GM21737 (cell line): Measurements from ENCODE around the gene DUXB.

Experiments used
- ATAC-seq: cut with Tn5 transposase; IDR thresholded peaks from one replicate; pipeline ENCODE4 v1.9.1; 2021; ENCODE audit warnings: mild to moderate bottlenecking, moderate library complexity; ENCODE audit not compliant: unreplicated experiment

Gene DUXB

GRCh38 chr16:75667503-75667902 lies 33.8 kb downstream of the DUXB start:
- ATAC-seq: no peak

DNA sequence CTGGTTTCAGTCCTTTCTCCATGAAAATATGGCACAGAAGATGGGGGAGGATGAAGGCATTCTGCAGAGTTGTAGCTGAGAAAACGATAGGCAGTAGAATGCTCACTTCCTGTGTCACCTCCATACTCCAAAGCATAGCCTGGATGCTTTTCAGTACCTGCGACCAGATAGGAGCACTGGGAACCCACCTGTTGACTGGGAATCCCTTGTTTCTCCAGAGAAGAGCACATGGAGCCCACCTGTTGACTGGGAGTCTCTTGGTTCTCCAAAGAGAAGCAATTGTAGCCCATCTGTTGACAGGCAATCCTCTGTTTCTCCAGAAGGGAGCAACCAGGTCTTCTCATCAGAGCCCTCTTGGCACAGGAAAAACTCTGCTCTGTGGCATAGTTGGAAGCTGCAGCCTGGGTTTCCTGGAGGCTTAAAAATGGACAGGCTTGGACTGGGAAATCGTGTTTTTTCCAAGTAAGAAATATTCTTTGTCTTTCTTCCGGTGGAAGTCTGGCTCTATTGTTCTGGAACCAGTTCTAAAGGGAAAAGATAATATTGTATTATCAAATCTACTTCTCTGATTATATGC lies 40.4 kb downstream of the DUXB start:
- ATAC-seq: no peak

DNA sequence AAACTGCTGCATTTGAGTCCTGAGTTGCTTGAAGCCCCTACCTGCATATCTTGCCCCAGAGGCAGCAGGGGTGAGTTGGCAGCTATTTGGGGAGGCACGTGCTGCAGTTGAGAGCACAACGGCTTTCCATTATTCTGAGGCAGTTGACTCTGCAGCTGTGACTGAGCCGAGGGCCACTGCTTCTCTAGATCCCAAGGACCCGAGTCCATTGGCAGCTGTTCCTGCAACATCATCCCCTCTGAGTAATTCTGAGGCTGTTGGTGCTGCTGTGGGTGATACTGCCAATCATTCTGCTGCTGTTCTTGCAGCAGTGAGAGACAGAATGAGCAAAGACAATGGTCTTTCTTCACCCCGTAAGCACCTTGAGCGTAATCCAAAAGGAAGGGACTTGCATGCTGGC lies 40.9 kb downstream of the DUXB start:
- no peak for ATAC-seq

- no peak for ATAC-seq
These were observed 43.1 kb downstream of the DUXB start for GRCh38 chr16:75658175-75658574.

GRCh38 chr16:75653922-75654321 lies 47.3 kb downstream of the DUXB start:
- ATAC-seq: no peak

DNA sequence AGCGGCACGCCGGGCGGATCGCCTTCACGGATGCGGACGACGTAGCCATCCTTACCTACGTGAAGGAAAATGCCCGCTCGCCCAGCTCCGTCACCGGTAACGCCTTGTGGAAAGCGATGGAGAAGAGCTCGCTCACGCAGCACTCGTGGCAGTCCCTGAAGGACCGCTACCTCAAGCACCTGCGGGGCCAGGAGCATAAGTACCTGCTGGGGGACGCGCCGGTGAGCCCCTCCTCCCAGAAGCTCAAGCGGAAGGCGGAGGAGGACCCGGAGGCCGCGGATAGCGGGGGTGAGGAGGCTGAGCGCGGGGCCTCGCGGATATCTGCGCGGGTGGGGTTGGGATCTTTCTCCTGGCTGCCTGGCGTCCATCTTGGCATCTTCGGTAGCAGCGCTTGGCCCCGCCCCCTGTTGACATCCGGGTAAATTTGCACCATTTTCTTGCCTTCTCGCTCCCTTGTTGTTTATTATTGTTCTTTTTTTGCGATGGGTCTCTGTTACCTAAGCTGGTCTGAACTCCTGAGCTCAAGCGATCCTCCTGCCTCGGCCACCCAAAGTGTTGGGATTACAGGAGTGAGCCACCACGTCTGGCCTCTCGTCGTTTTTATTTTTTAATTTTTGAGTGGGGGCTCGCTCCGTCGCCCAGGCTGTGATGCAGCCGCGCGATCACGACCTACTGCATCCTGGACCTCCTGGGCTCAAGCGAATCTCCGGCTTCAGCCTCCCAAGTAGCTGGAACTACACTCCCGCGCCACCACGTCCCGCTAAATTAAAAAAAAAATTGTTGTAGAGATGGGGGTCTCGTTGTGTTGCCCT lies 52.8 kb downstream of the DUXB start:
- ATAC-seq: peak; percentile 33

DNA sequence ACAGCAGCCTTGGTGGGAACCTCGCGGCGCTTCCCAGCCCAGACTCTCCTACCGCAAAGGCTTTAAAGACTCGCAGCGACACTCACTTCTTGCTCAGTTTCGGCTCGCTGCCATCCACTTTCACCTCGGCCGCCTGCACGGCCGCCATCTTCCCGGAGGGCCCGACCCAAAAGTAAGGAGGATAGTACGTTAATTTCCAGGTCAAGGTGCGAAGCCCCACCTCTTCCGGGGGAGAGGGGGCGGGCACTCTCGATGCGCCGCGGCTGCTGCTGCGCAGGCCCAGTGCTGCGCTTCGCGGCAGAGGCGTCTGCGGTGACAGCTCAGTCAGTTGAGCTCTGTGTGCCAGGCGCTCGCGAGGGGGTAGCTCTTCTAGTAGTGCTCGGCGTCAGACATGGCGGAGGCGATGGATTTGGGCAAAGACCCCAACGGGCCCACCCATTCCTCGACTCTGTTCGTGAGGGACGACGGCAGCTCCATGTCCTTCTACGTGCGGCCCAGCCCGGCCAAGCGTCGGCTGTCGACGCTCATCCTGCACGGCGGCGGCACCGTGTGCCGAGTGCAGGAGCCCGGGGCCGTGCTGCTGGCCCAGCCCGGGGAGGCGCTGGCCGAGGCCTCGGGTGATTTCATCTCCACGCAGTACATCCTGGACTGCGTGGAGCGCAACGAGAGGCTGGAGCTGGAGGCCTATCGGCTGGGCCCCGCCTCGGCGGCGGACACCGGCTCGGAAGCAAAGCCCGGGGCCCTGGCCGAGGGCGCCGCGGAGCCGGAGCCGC lies 53.6 kb downstream of the DUXB start, which contains the start of the genes KARS1 and TERF2IP:
Gene KARS1 (minus strand): TSS at position 174 of the 773 bp plus-strand sequence. CDS start 26 bp downstream, at position 148.
Gene TERF2IP (plus strand): TSS at position 282 of the 773 bp plus-strand sequence. CDS start 110 bp downstream, at position 392.
- peak; percentile 86 for ATAC-seq

GRCh38 chr16:75647112-75647491 lies 54.2 kb downstream of the DUXB start:
- peak; percentile 23 for ATAC-seq

- ATAC-seq: no peak
These were observed 56.8 kb downstream of the DUXB start for GRCh38 chr16:75644240-75645012.
